Tibial nerve (tissue), 4 donors: Measurements from ENCODE around the gene TRIP10. TPM values are rescaled to one million over a fixed set of nuclear protein-coding genes. Genes with fewer than 3 reads are reported as not detected.
A peak's percentile ranks its signal among the peaks of the same experiment; 100 is the strongest.

Experiments used
- DNase-seq, 2 donors: peaks; one replicate each; pipeline ENCODE4 v3.0.0-alpha.2; 2019; ENCODE audit warnings: low spot score in 2 of 2
- H3K27ac ChIP-seq, 4 donors: fragments of 200-600 bp; sonication (generic) in 3 of 4; one replicate each; pipeline ENCODE4 v1.5.1; 2017 to 2019; ENCODE audit warnings: mild to moderate bottlenecking in 1 of 4
- H3K27me3 ChIP-seq, 2 donors: fragments of 200-600 bp; sonication (generic) in 1 of 2; one replicate each; pipeline versions ENCODE4 v1.5.1 to v1.6.0; 2017 to 2019
- H3K36me3 ChIP-seq, 3 donors: fragments of 200-600 bp; sonication (generic); one replicate each; pipeline ENCODE4 v1.5.1; 2018 to 2019
- H3K4me1 ChIP-seq, 4 donors: fragments of 200-600 bp; sonication (generic) in 3 of 4; one replicate each; pipeline ENCODE4 v1.5.1; 2017 to 2019
- H3K4me3 ChIP-seq, 4 donors: fragments of 200-600 bp; sonication (generic) in 3 of 4; one replicate each; pipeline ENCODE4 v1.5.1; 2017 to 2019; ENCODE audit warnings: mild to moderate bottlenecking in 1 of 4, moderate library complexity in 1 of 4
- H3K9me3 ChIP-seq, 4 donors: fragments of 200-600 bp; sonication (generic) in 3 of 4; one replicate each; pipeline ENCODE4 v1.5.1; 2017 to 2019
- CTCF ChIP-seq, 5 experiments: fragments of 200-600 bp in 3 of 5; fragments of 450-650 bp in 2 of 5; sonication (generic) in 3 of 5; IDR thresholded peaks; one replicate each; pipeline ENCODE4 v1.5.1; 2016 to 2019; ENCODE audit warnings: antibody characterized with exemption in 5 of 5, mild to moderate bottlenecking in 3 of 5, moderate library complexity in 2 of 5
- EP300 ChIP-seq, 2 donors: sonication (generic); formaldehyde crosslinking; IDR thresholded peaks; one replicate each; pipeline ENCODE4 v1.6.1; 2017; ENCODE audit warnings: antibody characterized with exemption in 2 of 2, mild to moderate bottlenecking in 1 of 2
- POLR2A ChIP-seq, 2 donors: fragments of 450-650 bp; IDR thresholded peaks; one replicate each; pipeline ENCODE4 v1.6.1; 2017; ENCODE audit warnings: antibody characterized with exemption in 2 of 2, mild to moderate bottlenecking in 2 of 2, moderate library complexity in 2 of 2
- WGBS, 2 donors: methylation state at CpG; one replicate each; pipeline ENCODE4 v1.1.5; 2018; 5-methylcytosine and 5-hydroxymethylcytosine counted together
- total RNA-seq, 4 donors: library from RNA; depleted of rRNA; stranded (reverse); fragments of >200 nt; gene quantifications; one replicate each; pipeline ENCODE4 v1.1.0, GENCODE V29; 2016

Gene TRIP10
- total RNA-seq, 4 donors from 2014 or later = 96.1 to 148 (median 110) TPM

- DNase-seq = no peak
- peaks cover 0 to 23% (median 9%) of the 10 kb centered on the region in 4 donors for H3K4me1 ChIP-seq
- 62 to 63% methylated on average over 41 to 45 of the region's 50 CpGs for WGBS, 2 donors
- H3K9me3 ChIP-seq = no peaks in the 10 kb centered on the region
- H3K27ac ChIP-seq = peak overlapping the region; percentile 19 to 76 (median 72)
- peaks cover 0 to 51% (median 15%) of the 10 kb centered on the region in 3 donors for H3K36me3 ChIP-seq
- peak overlapping the region in 3 of 4 donors; percentile 44 to 53 (median 49) for H3K4me3 ChIP-seq
- TF ChIP-seq EP300 (IDR thresholded peaks at IDR 0.05) (no peak), CTCF (IDR thresholded peaks at IDR 0.05) (no peak), POLR2A (IDR thresholded peaks at IDR 0.05) (no peak)
- no peaks in the 10 kb centered on the region for H3K27me3 ChIP-seq
These were observed 13.0 kb downstream of the TRIP10 start for GRCh38 chr19:6752256-6753177.

GRCh38 chr19:6753178-6754031 is 13.9 kb downstream of the TRIP10 start:
- peak overlapping the region; percentile 19 to 76 (median 72) for H3K27ac ChIP-seq
- DNase-seq = peak; percentile 70 to 72
- H3K4me3 ChIP-seq = peak overlapping the region in 3 of 4 donors; percentile 44 to 53 (median 49)

DNA sequence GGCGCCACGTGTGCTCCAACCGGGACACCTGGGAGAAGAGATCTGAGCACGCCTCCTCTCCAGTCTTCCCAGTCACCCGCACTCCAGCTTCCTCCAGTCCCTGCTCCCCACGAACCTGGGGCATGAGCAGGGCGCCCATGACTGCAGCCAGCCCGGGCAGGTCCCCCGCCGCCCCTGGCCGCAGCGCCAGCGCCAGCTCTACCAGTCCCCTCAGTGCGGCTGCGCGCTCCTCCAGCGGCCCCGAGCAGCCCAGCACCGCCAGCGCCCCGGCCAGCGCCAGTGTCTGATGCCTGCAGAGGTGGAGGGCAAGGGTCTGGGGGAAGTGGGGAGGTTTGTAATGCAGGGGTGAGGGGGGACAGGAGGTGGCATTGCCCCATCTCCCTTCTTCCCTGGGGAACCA is 14.7 kb downstream of the TRIP10 start:
- TF ChIP-seq EP300 (IDR thresholded peaks at IDR 0.05) (no peak), POLR2A (IDR thresholded peaks at IDR 0.05) (no peak), CTCF (IDR thresholded peaks at IDR 0.05) (no peak)
- peak overlapping the region in 1 of 4 donors; percentile 69 for H3K27ac ChIP-seq
- no peaks in the 10 kb centered on the region for H3K27me3 ChIP-seq
- 90 to 94% methylated on average over 18 to 22 of the region's 22 CpGs for WGBS, 2 donors
- no peak overlapping the region for H3K4me3 ChIP-seq
- no peak for DNase-seq
- peaks cover 0 to 35% (median 15%) of the 10 kb centered on the region in 3 donors for H3K36me3 ChIP-seq
- peaks cover 0 to 23% (median 9%) of the 10 kb centered on the region in 4 donors for H3K4me1 ChIP-seq
- H3K9me3 ChIP-seq = no peaks in the 10 kb centered on the region

More at GRCh38 chr19:6753178-6754031, 13.9 kb downstream of the TRIP10 start:
- Histone ChIP-seq H3K36me3 (peaks cover 0 to 42% (median 15%) of the 10 kb centered on the region in 3 donors), H3K9me3 (no peaks in the 10 kb centered on the region), H3K4me1 (peaks cover 0 to 23% (median 9%) of the 10 kb centered on the region in 4 donors), H3K27me3 (no peaks in the 10 kb centered on the region)
- 4 to 8% methylated on average over 43 to 44 of the region's 50 CpGs for WGBS, 2 donors
- peak in 1 of 2 donors; percentile 48 for TF ChIP-seq EP300 (IDR thresholded peaks at IDR 0.05)
- TF ChIP-seq POLR2A (IDR thresholded peaks at IDR 0.05) = no peak
- TF ChIP-seq CTCF (IDR thresholded peaks at IDR 0.05) = peak; percentile 35 to 80 (median 42)

DNA sequence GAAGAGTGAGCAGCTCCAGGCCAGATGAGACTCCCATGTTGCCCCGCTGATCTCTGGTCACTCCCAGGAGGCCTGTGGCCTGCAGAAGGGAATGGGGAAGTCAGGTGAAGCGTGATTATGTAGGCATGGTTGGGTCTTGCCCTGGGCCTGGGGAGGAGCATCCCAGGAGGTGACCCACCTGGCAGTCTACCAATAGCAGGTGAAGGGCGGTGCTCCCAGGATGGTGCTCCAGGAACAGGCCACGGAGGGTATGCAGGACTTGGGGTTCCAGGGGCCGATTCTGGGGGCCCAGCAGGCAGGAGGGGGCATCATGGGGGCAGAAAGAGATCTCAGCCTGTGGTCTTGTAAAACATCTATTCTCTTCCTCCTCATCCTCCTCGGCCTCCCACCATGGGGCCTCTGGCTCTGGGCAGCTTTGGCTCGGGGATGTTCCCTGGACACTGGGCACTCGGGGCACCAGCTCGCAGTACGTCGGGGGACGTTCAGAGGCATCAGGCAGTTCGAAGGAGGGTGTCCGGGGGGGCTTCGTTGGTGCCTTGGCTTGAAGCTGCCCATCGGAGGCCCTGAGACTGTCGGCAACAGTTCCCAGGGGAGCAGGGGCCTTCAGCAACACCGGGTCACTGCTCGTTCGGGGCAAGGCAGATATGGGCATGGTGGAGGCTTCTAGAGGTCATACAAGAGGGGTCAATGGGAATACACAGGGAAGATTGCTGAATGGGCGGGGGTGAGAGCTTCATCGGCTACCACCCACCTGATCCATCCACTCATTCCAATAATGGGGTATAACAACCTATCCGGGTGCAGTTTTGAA is 15.4 kb downstream of the TRIP10 start:
- TF ChIP-seq POLR2A (IDR thresholded peaks at IDR 0.05) = no peak
- TF ChIP-seq CTCF (IDR thresholded peaks at IDR 0.05) = no peak
- TF ChIP-seq EP300 (IDR thresholded peaks at IDR 0.05) = no peak
- Histone ChIP-seq H3K4me1 (peaks cover 0 to 19% (median 9%) of the 10 kb centered on the region in 4 donors), H3K4me3 (no peak overlapping the region), H3K27ac (no peak overlapping the region), H3K9me3 (no peaks in the 10 kb centered on the region), H3K36me3 (peaks cover 0 to 28% (median 12%) of the 10 kb centered on the region in 3 donors), H3K27me3 (no peaks in the 10 kb centered on the region)
- WGBS, 2 donors = 91 to 97% methylated on average over 22 of the region's 23 CpGs
- no peak for DNase-seq
